Uterus (tissue), 4 donors: ENCODE results near the gene SLC22A12. TPM values are rescaled to one million over a fixed set of nuclear protein-coding genes. Genes with fewer than 3 reads are reported as not detected.

Experiments used
- DNase-seq, 2 donors: peaks; one replicate each; pipeline ENCODE4 v3.0.0-alpha.2; 2019 to 2020
- H3K27ac ChIP-seq, 2 donors: fragments of 200-600 bp; sonication (generic); 1 replicate in 1 of 2; 2 replicates in 1 of 2; pipeline ENCODE4 v1.5.1; 2016 to 2018
- H3K27me3 ChIP-seq, 2 donors: fragments of 200-600 bp; sonication (generic); one replicate each; pipeline ENCODE4 v1.5.1; 2018 to 2019; ENCODE audit warnings: control low read depth in 1 of 2
- H3K36me3 ChIP-seq, 2 donors: fragments of 200-600 bp; sonication (generic); one replicate each; pipeline ENCODE4 v1.5.1; 2019; ENCODE audit warnings: control low read depth in 1 of 2
- H3K4me1 ChIP-seq, 2 donors: fragments of 200-600 bp; sonication (generic); one replicate each; pipeline ENCODE4 v1.5.1; 2018 to 2019; ENCODE audit warnings: control low read depth in 1 of 2
- H3K4me3 ChIP-seq, 2 donors: fragments of 200-600 bp; sonication (generic); 1 replicate in 1 of 2; 2 replicates in 1 of 2; pipeline ENCODE4 v1.5.1; 2018 to 2019; ENCODE audit warnings: mild to moderate bottlenecking in 1 of 2
- H3K9me3 ChIP-seq, 2 donors: fragments of 200-600 bp; sonication (generic); one replicate each; pipeline ENCODE4 v1.5.1; 2019; ENCODE audit warnings: control low read depth in 1 of 2
- CTCF ChIP-seq, 4 experiments: fragments of 200-600 bp in 2 of 4; fragments of 450-650 bp in 2 of 4; sonication (generic) in 2 of 4; IDR thresholded peaks; one replicate each; pipeline ENCODE4 v1.5.1; 2016 to 2019; ENCODE audit warnings: antibody characterized with exemption in 4 of 4, mild to moderate bottlenecking in 2 of 4, moderate library complexity in 1 of 4
- POLR2A ChIP-seq, 2 donors: fragments of 450-650 bp; IDR thresholded peaks; one replicate each; pipeline ENCODE4 v1.6.1; 2016; ENCODE audit warnings: antibody characterized with exemption in 2 of 2, mild to moderate bottlenecking in 1 of 2, moderate library complexity in 1 of 2
- intact Hi-C: fragments of 100-400 bp; cut with DNase I; formaldehyde crosslinking; loops from one replicate; pipeline ENCODE4 v1.15.1; 2023; ENCODE audit warnings: low total_unique reads
- total RNA-seq, 4 donors: library from RNA; depleted of rRNA in 3 of 4; stranded (reverse); fragments of >200 nt in 3 of 4; gene quantifications; one replicate each; pipeline versions ENCODE4 v1.1.0 to v1.2.4, GENCODE V29; 2014 to 2023
- donor health status: DM: yes; HTN: yes; CAD: no.

Gene SLC22A12
- total RNA-seq, 4 donors from 2014 or later = not detected

DNA sequence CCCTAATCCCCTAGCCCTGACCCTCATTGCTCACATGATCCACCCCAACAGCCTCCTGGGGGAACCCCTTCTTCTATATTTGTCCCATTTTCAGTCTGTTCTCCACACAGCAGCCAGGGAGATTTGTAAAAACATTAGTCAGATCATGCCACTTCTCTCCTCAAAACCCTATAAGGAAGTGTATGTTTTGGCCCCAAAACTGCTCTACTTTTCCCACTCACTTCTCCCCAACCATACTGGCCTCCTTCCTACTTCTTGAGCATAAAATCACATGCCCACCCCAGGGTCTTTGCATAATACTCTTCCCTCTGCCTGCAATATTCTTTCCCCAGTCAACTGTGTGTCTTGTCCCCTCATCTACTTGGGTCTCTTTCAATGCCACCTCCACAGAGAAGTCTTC lies 4.7 kb upstream of the SLC22A12 start:
- H3K4me1 ChIP-seq = no peaks in the 10 kb centered on the region
- no peaks in the 10 kb centered on the region for H3K36me3 ChIP-seq
- H3K4me3 ChIP-seq = no peak overlapping the region
- no peaks in the 10 kb centered on the region for H3K9me3 ChIP-seq
- H3K27ac ChIP-seq = no peak overlapping the region
- intact Hi-C loops = no loop called here
- TF ChIP-seq CTCF (IDR thresholded peaks at IDR 0.05) (no peak), POLR2A (IDR thresholded peaks at IDR 0.05) (no peak)
- H3K27me3 ChIP-seq = no peaks in the 10 kb centered on the region
- DNase-seq = no peak

DNA sequence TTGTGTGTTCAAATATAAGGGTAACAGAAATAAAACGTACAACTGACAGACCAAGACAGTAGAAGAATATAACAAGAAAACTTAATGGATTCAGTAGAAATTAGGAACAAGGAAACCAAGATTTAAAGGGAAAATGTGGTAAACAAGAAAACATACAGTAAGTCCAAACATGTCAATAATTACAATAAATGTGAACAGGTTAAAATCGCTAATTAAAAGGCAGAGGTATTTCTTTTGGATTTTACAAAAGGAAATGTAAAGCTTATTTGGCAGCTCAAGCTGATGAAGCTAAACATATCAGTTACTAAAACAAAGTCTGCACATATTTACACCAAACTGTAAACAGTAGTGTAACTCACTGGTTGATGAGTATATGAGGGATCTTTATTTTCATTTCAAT lies 2.3 kb upstream of the SLC22A12 start:
- H3K9me3 ChIP-seq = no peaks in the 10 kb centered on the region
- H3K36me3 ChIP-seq = no peaks in the 10 kb centered on the region
- H3K4me3 ChIP-seq = no peak overlapping the region
- TF ChIP-seq CTCF (IDR thresholded peaks at IDR 0.05) (no peak), POLR2A (IDR thresholded peaks at IDR 0.05) (no peak)
- DNase-seq = no peak
- H3K4me1 ChIP-seq = no peaks in the 10 kb centered on the region
- H3K27ac ChIP-seq = no peak overlapping the region
- intact Hi-C loops = no loop called here
- no peaks in the 10 kb centered on the region for H3K27me3 ChIP-seq

DNA sequence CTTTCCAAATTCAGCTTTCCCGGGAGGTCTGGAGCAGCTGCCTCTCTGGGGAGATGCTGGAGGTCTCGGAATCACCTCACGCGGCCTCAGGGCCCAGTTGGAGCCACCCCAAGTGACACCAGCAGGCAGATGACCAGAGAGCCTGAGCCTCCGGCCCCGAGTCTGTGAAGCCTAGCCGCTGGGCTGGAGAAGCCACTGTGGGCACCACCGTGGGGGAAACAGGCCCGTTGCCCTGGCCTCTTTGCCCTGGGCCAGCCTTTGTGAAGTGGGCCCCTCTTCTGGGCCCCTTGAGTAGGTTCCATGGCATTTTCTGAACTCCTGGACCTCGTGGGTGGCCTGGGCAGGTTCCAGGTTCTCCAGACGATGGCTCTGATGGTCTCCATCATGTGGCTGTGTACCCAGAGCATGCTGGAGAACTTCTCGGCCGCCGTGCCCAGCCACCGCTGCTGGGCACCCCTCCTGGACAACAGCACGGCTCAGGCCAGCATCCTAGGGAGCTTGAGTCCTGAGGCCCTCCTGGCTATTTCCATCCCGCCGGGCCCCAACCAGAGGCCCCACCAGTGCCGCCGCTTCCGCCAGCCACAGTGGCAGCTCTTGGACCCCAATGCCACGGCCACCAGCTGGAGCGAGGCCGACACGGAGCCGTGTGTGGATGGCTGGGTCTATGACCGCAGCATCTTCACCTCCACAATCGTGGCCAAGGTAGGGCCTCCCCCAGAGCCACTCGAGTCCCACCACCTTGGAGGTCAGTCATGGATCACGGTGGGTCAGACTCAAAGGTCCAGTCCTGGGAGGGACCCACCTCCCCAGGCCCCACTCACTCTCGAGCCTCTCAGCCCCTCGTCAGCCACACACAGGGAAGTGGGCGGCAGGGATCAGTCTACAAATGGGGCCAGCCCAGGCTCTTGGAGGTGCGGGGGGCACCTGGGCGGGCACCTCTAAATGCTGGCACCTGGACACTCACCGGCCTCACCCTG lies 525 bp downstream of the SLC22A12 start:
- Histone ChIP-seq H3K27ac (no peak overlapping the region), H3K27me3 (no peaks in the 10 kb centered on the region), H3K36me3 (no peaks in the 10 kb centered on the region), H3K4me3 (no peak overlapping the region), H3K9me3 (no peaks in the 10 kb centered on the region), H3K4me1 (no peaks in the 10 kb centered on the region)
- DNase-seq = no peak
- intact Hi-C loops = no loop called here
- no peak for TF ChIP-seq CTCF (IDR thresholded peaks at IDR 0.05)
- no peak for TF ChIP-seq POLR2A (IDR thresholded peaks at IDR 0.05)

DNA sequence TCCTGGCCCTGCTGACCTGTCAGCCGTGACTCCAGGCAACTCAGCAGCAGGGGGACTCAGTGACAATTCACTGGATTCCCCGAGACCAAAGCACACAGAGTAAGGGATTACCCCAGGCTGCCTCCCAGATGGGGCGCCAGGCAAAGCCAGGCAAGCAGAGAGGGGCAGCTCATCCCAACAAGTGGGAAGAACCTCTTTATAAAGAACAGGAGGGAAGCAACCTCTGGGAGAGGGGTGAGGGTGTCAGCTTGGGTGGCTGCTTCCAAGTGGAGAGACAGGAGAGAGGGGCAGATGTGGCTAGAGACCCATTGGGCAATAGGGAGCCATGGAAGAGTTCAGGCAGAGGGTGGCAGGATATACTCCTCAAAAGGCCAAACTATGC lies 1.2 kb downstream of the SLC22A12 start:
- no peak overlapping the region for H3K27ac ChIP-seq
- TF ChIP-seq POLR2A (IDR thresholded peaks at IDR 0.05) (no peak), CTCF (IDR thresholded peaks at IDR 0.05) (no peak)
- intact Hi-C loops = no loop called here
- no peaks in the 10 kb centered on the region for H3K27me3 ChIP-seq
- H3K4me3 ChIP-seq = no peak overlapping the region
- no peaks in the 10 kb centered on the region for H3K9me3 ChIP-seq
- no peaks in the 10 kb centered on the region for H3K4me1 ChIP-seq
- no peak for DNase-seq
- H3K36me3 ChIP-seq = no peaks in the 10 kb centered on the region

GRCh38 chr11:64592656-64593055 lies 1.6 kb downstream of the SLC22A12 start:
- DNase-seq = no peak
- Histone ChIP-seq H3K36me3 (no peaks in the 10 kb centered on the region), H3K4me3 (no peak overlapping the region), H3K27ac (no peak overlapping the region), H3K27me3 (no peaks in the 10 kb centered on the region), H3K9me3 (no peaks in the 10 kb centered on the region), H3K4me1 (no peaks in the 10 kb centered on the region)
- intact Hi-C loops = no loop called here
- TF ChIP-seq POLR2A (IDR thresholded peaks at IDR 0.05) = no peak
- TF ChIP-seq CTCF (IDR thresholded peaks at IDR 0.05) = no peak
